Brain microvascular endothelial cell (primary cell): Measurements from ENCODE around the gene LRP1B.

Experiments used
- DNase-seq: peaks from one replicate; pipeline ENCODE4 v3.0.0-alpha.2; 2020
- H3K27ac ChIP-seq: fragments of 250-450 bp; sonication (Bioruptor Pico); 2 replicates; pipeline ENCODE4 v1.5.1; 2020; ENCODE audit warnings: mild to moderate bottlenecking, moderate library complexity
- H3K27me3 ChIP-seq: fragments of 250-450 bp; sonication (Bioruptor Pico); replicated peaks from 2 replicates; pipeline ENCODE4 v1.5.1; 2020; ENCODE audit warnings: mild to moderate bottlenecking
- H3K36me3 ChIP-seq: fragments of 250-450 bp; sonication (Bioruptor Pico); replicated peaks from 2 replicates; pipeline ENCODE4 v1.5.1; 2020; ENCODE audit warnings: mild to moderate bottlenecking
- H3K4me3 ChIP-seq: 2 replicates; pipeline ENCODE4 v1.5.1; 2011; ENCODE audit warnings: low read depth, mild to moderate bottlenecking, control low read depth, low read length, moderate library complexity
- CTCF ChIP-seq: IDR thresholded peaks from 2 replicates; pipeline ENCODE4 v1.5.1; 2011; ENCODE audit warnings: low read depth, mild to moderate bottlenecking, moderate library complexity, low read length, control low read depth, inconsistent platforms; ENCODE audit errors: missing control alignments
- in situ Hi-C: cut with HindIII; loops from 2 replicates; pipeline ENCODE4 v1.10.0; 2017; ENCODE audit warnings: low sequenced_read_pairs, low pct_ligation_motif_present

The LRP1B gene

GRCh38 chr2:140363131-140363530 is 1767.7 kb downstream of the LRP1B start:
- Histone ChIP-seq H3K4me3 (no peak overlapping the region), H3K27ac (no peak overlapping the region), H3K36me3 (no peaks in the 10 kb centered on the region), H3K27me3 (no peaks in the 10 kb centered on the region)
- no peak for DNase-seq
- in situ Hi-C loops, result no loop called here
- no peak for TF ChIP-seq CTCF

GRCh38 chr2:140362361-140362760 is 1768.5 kb downstream of the LRP1B start:
- no peak overlapping the region for H3K27ac ChIP-seq
- TF ChIP-seq CTCF, result no peak
- H3K36me3 ChIP-seq, result no peaks in the 10 kb centered on the region
- no peaks in the 10 kb centered on the region for H3K27me3 ChIP-seq
- in situ Hi-C loops, result no loop called here
- no peak for DNase-seq
- no peak overlapping the region for H3K4me3 ChIP-seq

- Histone ChIP-seq H3K36me3 (no peaks in the 10 kb centered on the region), H3K4me3 (no peak overlapping the region), H3K27me3 (no peaks in the 10 kb centered on the region), H3K27ac (no peak overlapping the region)
- no peak for DNase-seq
- no peak for TF ChIP-seq CTCF
- in situ Hi-C loops, result no loop called here
Observed at GRCh38 chr2:140359056-140359771, 1771.6 kb downstream of the LRP1B start.

- Histone ChIP-seq H3K27me3 (no peaks in the 10 kb centered on the region), H3K36me3 (no peaks in the 10 kb centered on the region), H3K27ac (no peak overlapping the region), H3K4me3 (no peak overlapping the region)
- in situ Hi-C loops, result no loop called here
- DNase-seq, result no peak
- no peak for TF ChIP-seq CTCF
Observed at GRCh38 chr2:140356697-140357096, 1774.1 kb downstream of the LRP1B start.

GRCh38 chr2:140355511-140356090 is 1775.2 kb downstream of the LRP1B start:
- no peak for DNase-seq
- no peaks in the 10 kb centered on the region for H3K36me3 ChIP-seq
- H3K4me3 ChIP-seq, result no peak overlapping the region
- in situ Hi-C loops, result no loop called here
- no peak overlapping the region for H3K27ac ChIP-seq
- no peak for TF ChIP-seq CTCF
- no peaks in the 10 kb centered on the region for H3K27me3 ChIP-seq
